ENCODE results near the gene ZNF865.
"Not testable (repeated sequence)": the region's sequence is repeated elsewhere in the genome, so short reads cannot be mapped to it uniquely, and the experiment has no call there.

The ZNF865 gene

GRCh38 chr19:55605637-55606470 lies at the start of gene ZNF865:
Gene ZNF865 (plus strand): TSS chr19:55605647. CDS start chr19:55613619, 7,972 bp downstream.
- H3K27ac ChIP-seq (ENCODE audit: low read depth in 2 of 2, low read length in 2 of 2), result peak within 1 kb of the TSS; percentile 92 to 93
- H3K36me3 ChIP-seq (ENCODE audit: control insufficient read depth in 2 of 2, insufficient read depth in 2 of 2, low read length in 2 of 2), result peaks cover 0 to 8% of the 10 kb centered on the region in 2 donors
- H3K4me3 ChIP-seq (ENCODE audit: low read length in 2 of 2), result peak within 1 kb of the TSS; percentile 90 to 91
- H3K27me3 ChIP-seq (ENCODE audit: control insufficient read depth in 2 of 2, insufficient read depth in 2 of 2, low read length in 2 of 2), result no peaks in the 10 kb centered on the region
- H3K9me3 ChIP-seq (ENCODE audit: control insufficient read depth in 2 of 2, low read length in 2 of 2), result no peaks in the 10 kb centered on the region
- peaks cover 21 to 26% of the 10 kb centered on the region in 2 donors for H3K4me1 ChIP-seq (ENCODE audit: control insufficient read depth in 2 of 2, insufficient read depth in 2 of 2, low read length in 2 of 2)
- H3K9ac ChIP-seq (ENCODE audit: low read depth in 1 of 2, low read length in 2 of 2), result peak within 1 kb of the TSS; percentile 75 to 89

DNA sequence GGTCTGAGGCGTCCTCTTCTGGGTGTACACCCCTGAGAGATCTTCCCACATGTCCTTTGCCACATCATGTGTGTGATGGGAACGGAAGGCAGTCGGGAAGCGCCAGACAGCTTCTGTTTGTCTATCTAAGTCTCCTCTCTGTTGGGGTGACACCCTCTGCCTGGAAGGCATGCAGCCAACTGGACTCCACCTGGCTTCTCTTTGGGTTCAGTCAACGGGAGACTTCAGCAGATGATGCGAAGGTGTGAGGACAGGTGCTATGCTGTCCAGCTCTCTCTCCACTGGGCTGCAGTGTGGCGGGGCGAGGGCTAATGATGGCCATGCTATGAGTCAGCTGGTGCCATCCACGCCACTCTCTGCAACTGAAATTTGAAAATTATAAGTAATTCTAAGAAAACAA lies 45.8 kb upstream of the ZNF865 start:
- no peaks in the 10 kb centered on the region for H3K36me3 ChIP-seq (ENCODE audit: control insufficient read depth in 2 of 2, insufficient read depth in 2 of 2, low read length in 2 of 2)

DNA sequence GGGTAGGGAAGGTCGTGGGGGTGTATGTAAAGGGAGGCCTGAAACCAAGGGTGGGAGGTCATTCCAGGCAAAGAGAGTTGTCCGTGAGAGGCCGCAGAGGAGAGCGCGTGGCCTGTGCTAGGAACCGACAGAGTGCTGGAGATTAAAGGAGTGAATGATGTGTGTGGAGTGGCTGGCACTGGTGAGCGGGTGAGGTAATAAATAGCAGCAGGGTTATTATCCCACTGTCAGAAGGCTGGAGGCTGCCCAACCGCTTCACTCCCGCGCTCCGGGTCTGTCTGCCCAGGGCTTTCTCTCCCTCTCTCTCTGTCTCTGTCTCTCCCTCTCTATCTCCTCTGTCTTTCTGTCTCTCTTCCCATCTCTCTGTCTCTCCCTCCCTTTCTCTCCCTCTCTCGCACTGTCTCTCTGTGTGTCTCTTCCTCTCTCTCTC lies 42.2 kb upstream of the ZNF865 start:
- Histone ChIP-seq H3K4me3 (ENCODE audit: low read length in 2 of 2) (no peak overlapping the region), H3K27ac (ENCODE audit: low read depth in 2 of 2, low read length in 2 of 2) (no peak overlapping the region)

More for the DNA sequence above, 45.8 kb upstream of the ZNF865 start:
- Histone ChIP-seq H3K27me3 (ENCODE audit: control insufficient read depth in 2 of 2, insufficient read depth in 2 of 2, low read length in 2 of 2) (peaks cover 0 to 4% of the 10 kb centered on the region in 2 donors), H3K4me1 (ENCODE audit: control insufficient read depth in 2 of 2, insufficient read depth in 2 of 2, low read length in 2 of 2) (peaks cover 0 to 7% of the 10 kb centered on the region in 2 donors), H3K4me3 (ENCODE audit: low read length in 2 of 2) (no peak overlapping the region), H3K9me3 (ENCODE audit: control insufficient read depth in 2 of 2, low read length in 2 of 2) (peaks cover 0 to 2% of the 10 kb centered on the region in 2 donors), H3K9ac (ENCODE audit: low read depth in 1 of 2, low read length in 2 of 2) (no peak overlapping the region), H3K27ac (ENCODE audit: low read depth in 2 of 2, low read length in 2 of 2) (no peak overlapping the region)

GRCh38 chr19:55566823-55567222 lies 38.6 kb upstream of the ZNF865 start:
- Histone ChIP-seq H3K4me1 (ENCODE audit: control insufficient read depth in 2 of 2, insufficient read depth in 2 of 2, low read length in 2 of 2) (peaks cover 0 to 7% of the 10 kb centered on the region in 2 donors), H3K9ac (ENCODE audit: low read depth in 1 of 2, low read length in 2 of 2) (no peak overlapping the region), H3K36me3 (ENCODE audit: control insufficient read depth in 2 of 2, insufficient read depth in 2 of 2, low read length in 2 of 2) (no peaks in the 10 kb centered on the region), H3K9me3 (ENCODE audit: control insufficient read depth in 2 of 2, low read length in 2 of 2) (no peaks in the 10 kb centered on the region), H3K27me3 (ENCODE audit: control insufficient read depth in 2 of 2, insufficient read depth in 2 of 2, low read length in 2 of 2) (no peaks in the 10 kb centered on the region), H3K4me3 (ENCODE audit: low read length in 2 of 2) (no peak overlapping the region), H3K27ac (ENCODE audit: low read depth in 2 of 2, low read length in 2 of 2) (no peak overlapping the region)

More for the DNA sequence above, 42.2 kb upstream of the ZNF865 start:
- peaks cover 0 to 4% of the 10 kb centered on the region in 2 donors for H3K27me3 ChIP-seq (ENCODE audit: control insufficient read depth in 2 of 2, insufficient read depth in 2 of 2, low read length in 2 of 2)
- H3K4me1 ChIP-seq (ENCODE audit: control insufficient read depth in 2 of 2, insufficient read depth in 2 of 2, low read length in 2 of 2), result peaks cover 0 to 7% of the 10 kb centered on the region in 2 donors
- peaks cover 0 to 2% of the 10 kb centered on the region in 2 donors for H3K9me3 ChIP-seq (ENCODE audit: control insufficient read depth in 2 of 2, low read length in 2 of 2)
- H3K9ac ChIP-seq (ENCODE audit: low read depth in 1 of 2, low read length in 2 of 2), result peak overlapping the region in 1 of 2 donors; percentile 26
- H3K36me3 ChIP-seq (ENCODE audit: control insufficient read depth in 2 of 2, insufficient read depth in 2 of 2, low read length in 2 of 2), result no peaks in the 10 kb centered on the region

GRCh38 chr19:55567708-55568328 lies 37.6 kb upstream of the ZNF865 start:
- H3K36me3 ChIP-seq (ENCODE audit: control insufficient read depth in 2 of 2, insufficient read depth in 2 of 2, low read length in 2 of 2), result no peaks in the 10 kb centered on the region
- H3K27me3 ChIP-seq (ENCODE audit: control insufficient read depth in 2 of 2, insufficient read depth in 2 of 2, low read length in 2 of 2), result no peaks in the 10 kb centered on the region
- no peak overlapping the region for H3K27ac ChIP-seq (ENCODE audit: low read depth in 2 of 2, low read length in 2 of 2)
- H3K4me3 ChIP-seq (ENCODE audit: low read length in 2 of 2), result no peak overlapping the region
- no peak overlapping the region for H3K9ac ChIP-seq (ENCODE audit: low read depth in 1 of 2, low read length in 2 of 2)
- no peaks in the 10 kb centered on the region for H3K9me3 ChIP-seq (ENCODE audit: control insufficient read depth in 2 of 2, low read length in 2 of 2)
- H3K4me1 ChIP-seq (ENCODE audit: control insufficient read depth in 2 of 2, insufficient read depth in 2 of 2, low read length in 2 of 2), result peaks cover 0 to 7% of the 10 kb centered on the region in 2 donors

DNA sequence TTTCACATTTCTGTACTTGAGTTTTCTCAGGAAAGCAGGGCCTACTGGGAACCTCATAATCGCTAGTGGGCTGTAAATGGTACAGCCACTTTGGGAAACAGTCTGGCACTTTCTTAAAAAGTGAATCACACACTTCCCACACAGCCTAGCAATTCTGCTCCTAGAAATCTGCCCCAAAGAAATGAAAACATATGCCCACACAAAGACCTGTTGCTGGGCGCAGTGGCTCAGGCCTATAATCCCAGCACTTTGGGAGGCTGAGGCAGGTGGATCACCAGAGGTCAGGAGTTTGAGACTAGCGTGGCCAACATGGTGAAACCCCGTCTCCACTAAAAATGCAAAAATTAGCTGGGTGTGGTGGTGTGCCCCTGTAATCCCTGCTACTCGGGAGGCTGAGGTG lies 36.0 kb upstream of the ZNF865 start:
- H3K36me3 ChIP-seq (ENCODE audit: control insufficient read depth in 2 of 2, insufficient read depth in 2 of 2, low read length in 2 of 2); H3K4me1 ChIP-seq (ENCODE audit: control insufficient read depth in 2 of 2, insufficient read depth in 2 of 2, low read length in 2 of 2); H3K9me3 ChIP-seq (ENCODE audit: control insufficient read depth in 2 of 2, low read length in 2 of 2); H3K9ac ChIP-seq (ENCODE audit: low read depth in 1 of 2, low read length in 2 of 2); H3K27me3 ChIP-seq (ENCODE audit: control insufficient read depth in 2 of 2, insufficient read depth in 2 of 2, low read length in 2 of 2); H3K27ac ChIP-seq (ENCODE audit: low read depth in 2 of 2, low read length in 2 of 2); H3K4me3 ChIP-seq (ENCODE audit: low read length in 2 of 2): not testable (repeated sequence)

DNA sequence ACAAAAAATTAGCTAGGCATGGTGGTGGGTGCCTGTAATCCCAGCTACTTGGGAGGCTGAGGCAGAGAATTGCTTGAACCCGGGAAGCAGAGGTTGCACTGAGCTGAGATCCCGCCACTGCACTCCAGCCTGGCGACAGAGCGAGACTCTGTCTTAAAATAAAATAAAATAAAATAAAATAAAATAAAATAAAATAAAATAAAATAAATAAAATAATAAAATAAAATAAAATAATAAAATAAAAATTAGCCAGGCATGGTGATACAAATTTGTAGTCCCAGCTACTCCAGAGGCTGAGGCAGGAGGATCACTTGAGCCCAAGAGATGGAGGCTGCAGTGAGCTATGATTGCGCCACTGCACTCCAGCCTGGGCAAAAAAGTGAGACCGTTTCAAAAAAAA lies 31.5 kb upstream of the ZNF865 start:
- H3K36me3 ChIP-seq (ENCODE audit: control insufficient read depth in 2 of 2, insufficient read depth in 2 of 2, low read length in 2 of 2); H3K4me1 ChIP-seq (ENCODE audit: control insufficient read depth in 2 of 2, insufficient read depth in 2 of 2, low read length in 2 of 2); H3K27me3 ChIP-seq (ENCODE audit: control insufficient read depth in 2 of 2, insufficient read depth in 2 of 2, low read length in 2 of 2); H3K27ac ChIP-seq (ENCODE audit: low read depth in 2 of 2, low read length in 2 of 2); H3K4me3 ChIP-seq (ENCODE audit: low read length in 2 of 2); H3K9ac ChIP-seq (ENCODE audit: low read depth in 1 of 2, low read length in 2 of 2); H3K9me3 ChIP-seq (ENCODE audit: control insufficient read depth in 2 of 2, low read length in 2 of 2): not testable (repeated sequence)

- H3K4me3 ChIP-seq (ENCODE audit: low read length in 2 of 2), result no peak overlapping the region
- H3K27ac ChIP-seq (ENCODE audit: low read depth in 2 of 2, low read length in 2 of 2), result no peak overlapping the region
- no peak overlapping the region for H3K9ac ChIP-seq (ENCODE audit: low read depth in 1 of 2, low read length in 2 of 2)
- H3K36me3 ChIP-seq (ENCODE audit: control insufficient read depth in 2 of 2, insufficient read depth in 2 of 2, low read length in 2 of 2), result peaks cover 4 to 6% of the 10 kb centered on the region in 2 donors
- H3K9me3 ChIP-seq (ENCODE audit: control insufficient read depth in 2 of 2, low read length in 2 of 2), result no peaks in the 10 kb centered on the region
- H3K27me3 ChIP-seq (ENCODE audit: control insufficient read depth in 2 of 2, insufficient read depth in 2 of 2, low read length in 2 of 2), result no peaks in the 10 kb centered on the region
- H3K4me1 ChIP-seq (ENCODE audit: control insufficient read depth in 2 of 2, insufficient read depth in 2 of 2, low read length in 2 of 2), result peaks cover 10% of the 10 kb centered on the region in 2 donors
These were observed 28.7 kb upstream of the ZNF865 start for GRCh38 chr19:55576746-55577145.

GRCh38 chr19:55578031-55578760 lies 27.3 kb upstream of the ZNF865 start:
- Histone ChIP-seq H3K36me3 (ENCODE audit: control insufficient read depth in 2 of 2, insufficient read depth in 2 of 2, low read length in 2 of 2) (peaks cover 4 to 6% of the 10 kb centered on the region in 2 donors), H3K4me3 (ENCODE audit: low read length in 2 of 2) (no peak overlapping the region), H3K27me3 (ENCODE audit: control insufficient read depth in 2 of 2, insufficient read depth in 2 of 2, low read length in 2 of 2) (no peaks in the 10 kb centered on the region), H3K9me3 (ENCODE audit: control insufficient read depth in 2 of 2, low read length in 2 of 2) (no peaks in the 10 kb centered on the region), H3K27ac (ENCODE audit: low read depth in 2 of 2, low read length in 2 of 2) (no peak overlapping the region), H3K4me1 (ENCODE audit: control insufficient read depth in 2 of 2, insufficient read depth in 2 of 2, low read length in 2 of 2) (peaks cover 11 to 12% of the 10 kb centered on the region in 2 donors), H3K9ac (ENCODE audit: low read depth in 1 of 2, low read length in 2 of 2) (no peak overlapping the region)

Measured in mucosa of rectum (tissue), 2 donors.